GM11168 (cell line): ENCODE data around the gene FIP1L1.
"Not testable (repeated sequence)": the region's sequence is repeated elsewhere in the genome, so short reads cannot be mapped to it uniquely, and the experiment has no call there.

Experiments
- in situ Hi-C: fragments of 300-500 bp; cut with MboI; formaldehyde crosslinking; loops from one replicate; pipeline ENCODE4 v1.12.0; 2022; ENCODE audit warnings: low sequenced_read_pairs; ENCODE audit not compliant: unreplicated experiment

Gene FIP1L1

GRCh38 chr4:53374777-53375258 is 2.6 kb upstream of the FIP1L1 start:
- in situ Hi-C loops, result no loop called here

GRCh38 chr4:53376900-53377299 is 541 bp upstream of the FIP1L1 start:
- in situ Hi-C loops, result no loop called here

GRCh38 chr4:53378171-53378482 is 686 bp downstream of the FIP1L1 start:
- in situ Hi-C loops, result no loop called here

- in situ Hi-C loops, result no loop called here
Measured at GRCh38 chr4:53380221-53380620, 2.8 kb downstream of the FIP1L1 start.

GRCh38 chr4:53409479-53409878 is 32.0 kb downstream of the FIP1L1 start:
- in situ Hi-C loops, result not testable (repeated sequence)

GRCh38 chr4:53419208-53419607 is 41.8 kb downstream of the FIP1L1 start:
- in situ Hi-C loops, result no loop called here

- in situ Hi-C loops, result no loop called here
Measured at GRCh38 chr4:53421791-53422190, 44.4 kb downstream of the FIP1L1 start.

- in situ Hi-C loops, result no loop called here
Measured at GRCh38 chr4:53422367-53422766, 44.9 kb downstream of the FIP1L1 start.

- in situ Hi-C loops, result no loop called here
Measured at GRCh38 chr4:53424280-53424679, 46.8 kb downstream of the FIP1L1 start.

GRCh38 chr4:53427366-53427765 is 49.9 kb downstream of the FIP1L1 start:
- in situ Hi-C loops, result no loop called here

GRCh38 chr4:53431052-53431451 is 53.6 kb downstream of the FIP1L1 start:
- in situ Hi-C loops, result no loop called here

GRCh38 chr4:53432528-53433424 is 55.3 kb downstream of the FIP1L1 start:
- in situ Hi-C loops, result no loop called here

- in situ Hi-C loops, result no loop called here
Measured at GRCh38 chr4:53436251-53436650, 58.8 kb downstream of the FIP1L1 start.

- in situ Hi-C loops, result no loop called here
Measured at GRCh38 chr4:53441564-53441963, 64.1 kb downstream of the FIP1L1 start.

GRCh38 chr4:53444954-53445353 is 67.5 kb downstream of the FIP1L1 start:
- in situ Hi-C loops, result no loop called here

GRCh38 chr4:53450773-53451172 is 73.3 kb downstream of the FIP1L1 start:
- in situ Hi-C loops, result no loop called here

- in situ Hi-C loops, result no loop called here
Measured at GRCh38 chr4:53453385-53453784, 75.9 kb downstream of the FIP1L1 start.

GRCh38 chr4:53455766-53456165 is 78.3 kb downstream of the FIP1L1 start:
- in situ Hi-C loops, result no loop called here

- in situ Hi-C loops, result no loop called here
Measured at GRCh38 chr4:53456178-53456577, 78.7 kb downstream of the FIP1L1 start.

- in situ Hi-C loops, result no loop called here
Measured at GRCh38 chr4:53459548-53459947, 82.1 kb downstream of the FIP1L1 start.

- in situ Hi-C loops, result no loop called here
Measured at GRCh38 chr4:53461244-53461643, 83.8 kb downstream of the FIP1L1 start.

- in situ Hi-C loops, result no loop called here
Measured at GRCh38 chr4:53463340-53463739, 85.9 kb downstream of the FIP1L1 start.
